Measurements from ENCODE around the gene SYTL5. TPM values are rescaled to one million over a fixed set of nuclear protein-coding genes. Genes with fewer than 3 reads are reported as not detected.

Gene SYTL5
- total RNA-seq, 2 experiments from 2014 or later = not detected

GRCh38 chrX:37995428-37995827 is 10.9 kb upstream of the SYTL5 start:
- CTCF ChIA-PET = interaction anchor here (1.1 kb wide), 1 partner anchor 171 kb away, joined by 3 read pairs; no protein-coding TSS in a partner anchor
- ATAC-seq (no peak), DNase-seq (no peak)
- H3K9me3 Mint-ChIP-seq (ENCODE audit: low read depth) = no peaks in the 10 kb centered on the region
- H3K4me3 Mint-ChIP-seq = no peak overlapping the region
- H3K27me3 Mint-ChIP-seq = no peaks in the 10 kb centered on the region
- H3K4me1 Mint-ChIP-seq = no peaks in the 10 kb centered on the region
- H3K36me3 Mint-ChIP-seq = no peaks in the 10 kb centered on the region
- no peak overlapping the region for H3K27ac Mint-ChIP-seq

- DNase-seq = no peak
- CTCF ChIA-PET = no interaction called here
- H3K27me3 Mint-ChIP-seq = no peaks in the 10 kb centered on the region
- no peak overlapping the region for H3K27ac Mint-ChIP-seq
- no peaks in the 10 kb centered on the region for H3K9me3 Mint-ChIP-seq (ENCODE audit: low read depth)
- no peaks in the 10 kb centered on the region for H3K4me1 Mint-ChIP-seq
- no peak overlapping the region for H3K4me3 Mint-ChIP-seq
- H3K36me3 Mint-ChIP-seq = no peaks in the 10 kb centered on the region
- no peak for ATAC-seq
Observed at GRCh38 chrX:37997096-37997495, 9.3 kb upstream of the SYTL5 start.

- no peaks in the 10 kb centered on the region for H3K4me1 Mint-ChIP-seq
- H3K4me3 Mint-ChIP-seq = no peak overlapping the region
- no peaks in the 10 kb centered on the region for H3K27me3 Mint-ChIP-seq
- no peaks in the 10 kb centered on the region for H3K36me3 Mint-ChIP-seq
- no peaks in the 10 kb centered on the region for H3K9me3 Mint-ChIP-seq (ENCODE audit: low read depth)
- DNase-seq (no peak), ATAC-seq (no peak)
- CTCF ChIA-PET = no interaction called here
- H3K27ac Mint-ChIP-seq = no peak overlapping the region
Observed at GRCh38 chrX:37998586-37999262, 7.6 kb upstream of the SYTL5 start.

GRCh38 chrX:38000706-38001105 is 5.6 kb upstream of the SYTL5 start:
- Mint-ChIP-seq H3K36me3 (no peaks in the 10 kb centered on the region), H3K4me3 (no peak overlapping the region), H3K27me3 (peaks cover 8% of the 10 kb centered on the region), H3K4me1 (no peaks in the 10 kb centered on the region), H3K27ac (no peak overlapping the region), H3K9me3 (ENCODE audit: low read depth) (no peaks in the 10 kb centered on the region)
- no peak for DNase-seq
- ATAC-seq = no peak
- CTCF ChIA-PET = no interaction called here

GRCh38 chrX:38004046-38004445 is 2.3 kb upstream of the SYTL5 start:
- H3K36me3 Mint-ChIP-seq = no peaks in the 10 kb centered on the region
- ATAC-seq (no peak), DNase-seq (no peak)
- no peaks in the 10 kb centered on the region for H3K4me1 Mint-ChIP-seq
- H3K27ac Mint-ChIP-seq = no peak overlapping the region
- CTCF ChIA-PET = no interaction called here
- H3K27me3 Mint-ChIP-seq = peaks cover 13% of the 10 kb centered on the region
- H3K4me3 Mint-ChIP-seq = no peak overlapping the region
- H3K9me3 Mint-ChIP-seq (ENCODE audit: low read depth) = no peaks in the 10 kb centered on the region

- Mint-ChIP-seq H3K36me3 (no peaks in the 10 kb centered on the region), H3K27ac (no peak overlapping the region), H3K9me3 (ENCODE audit: low read depth) (no peaks in the 10 kb centered on the region), H3K27me3 (peaks cover 13% of the 10 kb centered on the region), H3K4me3 (no peak overlapping the region), H3K4me1 (no peaks in the 10 kb centered on the region)
- ATAC-seq (no peak), DNase-seq (no peak)
- CTCF ChIA-PET = no interaction called here
Observed at GRCh38 chrX:38006778-38007177, 425 bp downstream of the SYTL5 start.

- Mint-ChIP-seq H3K4me3 (no peak overlapping the region), H3K9me3 (ENCODE audit: low read depth) (no peaks in the 10 kb centered on the region), H3K4me1 (peaks cover 2% of the 10 kb centered on the region), H3K36me3 (no peaks in the 10 kb centered on the region), H3K27me3 (peaks cover 13% of the 10 kb centered on the region), H3K27ac (no peak overlapping the region)
- DNase-seq (no peak), ATAC-seq (no peak)
- CTCF ChIA-PET = no interaction called here
Observed at GRCh38 chrX:38008658-38009057, 2.3 kb downstream of the SYTL5 start.

GRCh38 chrX:38009641-38010040 is 3.3 kb downstream of the SYTL5 start:
- no peaks in the 10 kb centered on the region for H3K36me3 Mint-ChIP-seq

GRCh38 chrX:38018766-38019425 is 12.5 kb downstream of the SYTL5 start:
- DNase-seq (no peak), ATAC-seq (no peak)
- H3K9me3 Mint-ChIP-seq (ENCODE audit: low read depth) = no peaks in the 10 kb centered on the region
- H3K4me3 Mint-ChIP-seq = no peak overlapping the region
- no peak overlapping the region for H3K27ac Mint-ChIP-seq
- peaks cover under 1% of the 10 kb centered on the region for H3K4me1 Mint-ChIP-seq
- no peaks in the 10 kb centered on the region for H3K27me3 Mint-ChIP-seq
- CTCF ChIA-PET = no interaction called here
- no peaks in the 10 kb centered on the region for H3K36me3 Mint-ChIP-seq

More at GRCh38 chrX:38009641-38010040, 3.3 kb downstream of the SYTL5 start:
- no peak for ATAC-seq
- DNase-seq = no peak
- no peaks in the 10 kb centered on the region for H3K9me3 Mint-ChIP-seq (ENCODE audit: low read depth)
- H3K4me1 Mint-ChIP-seq = peaks cover 4% of the 10 kb centered on the region
- H3K4me3 Mint-ChIP-seq = no peak overlapping the region
- H3K27ac Mint-ChIP-seq = no peak overlapping the region
- CTCF ChIA-PET = no interaction called here
- peaks cover 7% of the 10 kb centered on the region for H3K27me3 Mint-ChIP-seq

- ATAC-seq = no peak
- Mint-ChIP-seq H3K4me1 (no peaks in the 10 kb centered on the region), H3K27me3 (no peaks in the 10 kb centered on the region), H3K27ac (no peak overlapping the region), H3K36me3 (no peaks in the 10 kb centered on the region), H3K9me3 (ENCODE audit: low read depth) (no peaks in the 10 kb centered on the region), H3K4me3 (no peak overlapping the region)
- DNase-seq = no peak
- CTCF ChIA-PET = no interaction called here
Observed at GRCh38 chrX:38028300-38028699, 21.9 kb downstream of the SYTL5 start.

- ATAC-seq = no peak
- CTCF ChIA-PET = no interaction called here
- Mint-ChIP-seq H3K36me3 (no peaks in the 10 kb centered on the region), H3K4me1 (no peaks in the 10 kb centered on the region), H3K27me3 (peaks cover 2% of the 10 kb centered on the region), H3K27ac (no peak overlapping the region), H3K4me3 (no peak overlapping the region), H3K9me3 (ENCODE audit: low read depth) (no peaks in the 10 kb centered on the region)
- DNase-seq = no peak
Observed at GRCh38 chrX:38036466-38036865, 30.1 kb downstream of the SYTL5 start.

GRCh38 chrX:38038501-38038900 is 32.1 kb downstream of the SYTL5 start:
- no peaks in the 10 kb centered on the region for H3K4me1 Mint-ChIP-seq
- DNase-seq (no peak), ATAC-seq (no peak)
- peaks cover 2% of the 10 kb centered on the region for H3K27me3 Mint-ChIP-seq
- no peak overlapping the region for H3K27ac Mint-ChIP-seq
- H3K9me3 Mint-ChIP-seq (ENCODE audit: low read depth) = no peaks in the 10 kb centered on the region
- H3K4me3 Mint-ChIP-seq = no peak overlapping the region
- CTCF ChIA-PET = no interaction called here
- H3K36me3 Mint-ChIP-seq = no peaks in the 10 kb centered on the region

- CTCF ChIA-PET = no interaction called here
Observed at GRCh38 chrX:38041237-38041636, 34.9 kb downstream of the SYTL5 start.

GRCh38 chrX:38044701-38045100 is 38.3 kb downstream of the SYTL5 start:
- CTCF ChIA-PET = no interaction called here
- DNase-seq (no peak), ATAC-seq (no peak)
- no peak overlapping the region for H3K27ac Mint-ChIP-seq
- H3K36me3 Mint-ChIP-seq = no peaks in the 10 kb centered on the region
- peaks cover 2% of the 10 kb centered on the region for H3K27me3 Mint-ChIP-seq
- H3K9me3 Mint-ChIP-seq (ENCODE audit: low read depth) = no peaks in the 10 kb centered on the region
- no peak overlapping the region for H3K4me3 Mint-ChIP-seq
- H3K4me1 Mint-ChIP-seq = no peaks in the 10 kb centered on the region

More at GRCh38 chrX:38041237-38041636, 34.9 kb downstream of the SYTL5 start:
- Mint-ChIP-seq H3K9me3 (ENCODE audit: low read depth) (no peaks in the 10 kb centered on the region), H3K4me1 (no peaks in the 10 kb centered on the region), H3K4me3 (no peak overlapping the region), H3K27me3 (peaks cover 4% of the 10 kb centered on the region), H3K36me3 (no peaks in the 10 kb centered on the region), H3K27ac (no peak overlapping the region)
- ATAC-seq = no peak
- DNase-seq = no peak
